ENCODE measurements around the gene LRTM1. TPM values are rescaled to one million over a fixed set of nuclear protein-coding genes. Genes with fewer than 3 reads are reported as not detected.

LRTM1 gene
- total and polyA plus RNA-seq, 2 of the 13 experiments (the other 11 are each of a cell fraction or from before 2014, with no cell fraction given): not detected

DNA sequence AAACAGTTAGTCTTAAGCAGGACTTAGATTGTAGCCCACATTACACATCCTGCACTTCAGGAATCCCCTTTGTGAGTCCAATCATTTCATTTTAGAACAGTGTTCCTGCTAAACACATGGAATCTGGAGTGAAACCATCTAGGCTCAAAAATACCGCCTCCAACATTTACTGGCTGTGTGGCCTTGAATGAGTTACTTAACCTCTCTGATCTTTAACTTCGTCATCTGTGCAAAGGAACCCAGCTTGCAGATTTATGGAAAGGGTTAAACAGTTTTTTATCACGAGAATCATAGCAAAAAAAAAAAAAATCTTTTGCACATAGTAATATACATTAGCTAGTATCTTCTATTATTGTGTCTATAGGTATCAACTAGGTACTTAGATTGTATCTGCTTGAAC lies 8.0 kb upstream of the LRTM1 start:
- Histone ChIP-seq H3K9ac (ENCODE audit: insufficient read depth, low read depth, low read length) (no peak overlapping the region), H4K20me1 (ENCODE audit: insufficient read depth, low read length) (no peaks in the 10 kb centered on the region), H2AFZ (ENCODE audit: low read length) (no peak overlapping the region), H3K4me1 (ENCODE audit: insufficient read depth, low read length) (no peaks in the 10 kb centered on the region), H3K36me3 (replicated peaks in 1 of 2; ENCODE audit: control insufficient read depth in 1 of 2, insufficient read depth in 2 of 2, low read length in 2 of 2) (no peaks in the 10 kb centered on the region), H3K27me3 (ENCODE audit: control insufficient read depth in 1 of 2, insufficient read depth in 2 of 2, low read length in 2 of 2) (peaks cover 0 to 12% of the 10 kb centered on the region in 2 experiments; a peak in 1 of 5 replicates), H3K4me2 (ENCODE audit: low read depth, low read length) (no peak overlapping the region), H3K79me2 (ENCODE audit: insufficient read depth, low read length) (no peaks in the 10 kb centered on the region), H3K27ac (ENCODE audit: extremely low read length, insufficient read depth, low read length) (no peak overlapping the region), H3K9me3 (ENCODE audit: low read length) (no peaks in the 10 kb centered on the region), H3K4me3 (replicated peaks in 1 of 3; ENCODE audit: insufficient read depth in 1 of 3, low read depth in 2 of 3, low read length in 3 of 3) (no peak overlapping the region)
- DNase-seq (ENCODE audit: low spot score) (no peak), FAIRE-seq (no peak), ATAC-seq (no peak)
- 3% methylated on average over 3 of the region's 3 CpGs for WGBS (ENCODE audit: low lambda C conversion rate)
- CTCF ChIA-PET (ENCODE audit: low intra/inter-chr PET ratio, low total read pairs): no interaction called here
- intact Hi-C loops (cut with micrococcal nuclease; ENCODE audit: unreplicated experiment): no loop called here
- POLR2A ChIA-PET: no interaction called here
- TF ChIP-seq CBX1 (IDR thresholded peaks at IDR 0.05; ENCODE audit: low read depth): no peak
- no peak for TF ChIP-seq ZSCAN30 (CRISPR knock-in tag; IDR thresholded peaks at IDR 0.05)
- no peak for TF ChIP-seq ZNF776 (CRISPR knock-in tag; IDR thresholded peaks at IDR 0.05)
- TF ChIP-seq SKIL (CRISPR knock-in tag; IDR thresholded peaks at IDR 0.05; ENCODE audit: borderline replicate concordance): no peak
- no peak for TF ChIP-seq ZSCAN29 (CRISPR knock-in tag; conservative IDR thresholded peaks at IDR 0.05)
- no peak for TF ChIP-seq MAZ (IDR thresholded peaks at IDR 0.05; ENCODE audit: borderline replicate concordance, low read depth, low read length)
- no peak for TF ChIP-seq MAZ (CRISPR knock-in tag; IDR thresholded peaks at IDR 0.05; ENCODE audit: low read depth)
- no peak for TF ChIP-seq BHLHE40 (IDR thresholded peaks at IDR 0.05; ENCODE audit: low read length)
- no peak for TF ChIP-seq PTBP1 (IDR thresholded peaks at IDR 0.05; ENCODE audit: low read depth, low read length, poor library complexity, severe bottlenecking)
- TF ChIP-seq MEIS2 (CRISPR knock-in tag; IDR thresholded peaks at IDR 0.05): no peak
- TF ChIP-seq ZBTB44 (CRISPR knock-in tag; IDR thresholded peaks at IDR 0.05): no peak
- no peak for TF ChIP-seq ZNF33B (CRISPR knock-in tag; IDR thresholded peaks at IDR 0.05)
- TF ChIP-seq SP140L (CRISPR knock-in tag; IDR thresholded peaks at IDR 0.05; ENCODE audit: borderline replicate concordance): no peak
- no peak for TF ChIP-seq ISX (CRISPR knock-in tag; conservative IDR thresholded peaks at IDR 0.05)
- no peak for TF ChIP-seq NR3C1 (CRISPR knock-in tag; IDR thresholded peaks at IDR 0.05)
- no peak for TF ChIP-seq ZNF570 (CRISPR knock-in tag; IDR thresholded peaks at IDR 0.05; ENCODE audit: borderline replicate concordance)
- no peak for TF ChIP-seq RERE (CRISPR knock-in tag; IDR thresholded peaks at IDR 0.05; ENCODE audit: low read depth)
- BruUV-seq (replicated peaks): no TSS peak
- in situ Hi-C loops (cut with HindIII; ENCODE audit: extremely low pct_ligation_motif_present, low pct_unique_long_range_greater_than_20kb): no loop called here

All from HepG2 (cell line).